Measurements from ENCODE around the gene UTS2B. TPM values are rescaled to one million over a fixed set of nuclear protein-coding genes. Genes with fewer than 3 reads are reported as not detected.
A peak's percentile ranks its signal among the peaks of the same experiment; 100 is the strongest.

Gene UTS2B
- total RNA-seq, 1 experiment from 2014 or later, result 0.52 TPM

- Histone ChIP-seq H3K9me3 (no peaks in the 10 kb centered on the region), H3K27me3 (replicated peaks; ENCODE audit: control insufficient read depth, insufficient read depth, low read length) (no peaks in the 10 kb centered on the region), H3K4me1 (peaks cover 9% of the 10 kb centered on the region), H3K4me3 (ENCODE audit: low read depth, low read length) (no peak overlapping the region), H3K36me3 (ENCODE audit: control insufficient read depth, insufficient read depth, low read length) (no peaks in the 10 kb centered on the region)
- intact Hi-C loops (cut with micrococcal nuclease; ENCODE audit: unreplicated experiment), result no loop called here
- Mint-ChIP-seq H3K27me3 (ENCODE audit: insufficient read depth, unreplicated experiment) (no peaks in the 10 kb centered on the region), H3K4me3 (ENCODE audit: unreplicated experiment) (no peak overlapping the region), H3K9me3 (ENCODE audit: unreplicated experiment) (no peaks in the 10 kb centered on the region), H3K36me3 (ENCODE audit: insufficient read depth, unreplicated experiment) (no peaks in the 10 kb centered on the region), H3K27ac (ENCODE audit: unreplicated experiment) (no peak overlapping the region), H3K4me1 (ENCODE audit: low read depth, unreplicated experiment) (peaks cover 6% of the 10 kb centered on the region)
- POLR2A ChIA-PET, result interaction anchor here (1.5 kb wide), 1 partner anchor 14 kb away, joined by 9 read pairs; the partner anchor contains the start of gene CCDC50
- TF ChIP-seq, protein P1, sequence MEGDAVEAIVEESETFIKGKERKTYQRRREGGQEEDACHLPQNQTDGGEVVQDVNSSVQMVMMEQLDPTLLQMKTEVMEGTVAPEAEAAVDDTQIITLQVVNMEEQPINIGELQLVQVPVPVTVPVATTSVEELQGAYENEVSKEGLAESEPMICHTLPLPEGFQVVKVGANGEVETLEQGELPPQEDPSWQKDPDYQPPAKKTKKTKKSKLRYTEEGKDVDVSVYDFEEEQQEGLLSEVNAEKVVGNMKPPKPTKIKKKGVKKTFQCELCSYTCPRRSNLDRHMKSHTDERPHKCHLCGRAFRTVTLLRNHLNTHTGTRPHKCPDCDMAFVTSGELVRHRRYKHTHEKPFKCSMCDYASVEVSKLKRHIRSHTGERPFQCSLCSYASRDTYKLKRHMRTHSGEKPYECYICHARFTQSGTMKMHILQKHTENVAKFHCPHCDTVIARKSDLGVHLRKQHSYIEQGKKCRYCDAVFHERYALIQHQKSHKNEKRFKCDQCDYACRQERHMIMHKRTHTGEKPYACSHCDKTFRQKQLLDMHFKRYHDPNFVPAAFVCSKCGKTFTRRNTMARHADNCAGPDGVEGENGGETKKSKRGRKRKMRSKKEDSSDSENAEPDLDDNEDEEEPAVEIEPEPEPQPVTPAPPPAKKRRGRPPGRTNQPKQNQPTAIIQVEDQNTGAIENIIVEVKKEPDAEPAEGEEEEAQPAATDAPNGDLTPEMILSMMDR (IDR thresholded peaks at IDR 0.05; ENCODE audit: insufficient read depth in 1 of 2, low read depth in 1 of 2, low read length in 1 of 2, severe bottlenecking in 1 of 2, unreplicated experiment in 1 of 2), result no peak
- CTCF ChIA-PET, result no interaction called here
- no TSS peak for BruUV-seq (replicated peaks)
- DNase-seq, result no peak
These were observed 16.1 kb downstream of the UTS2B start for GRCh38 chr3:191314109-191314728.

- H3K27ac Mint-ChIP-seq (ENCODE audit: unreplicated experiment), result peak overlapping the region; percentile 26
- no peaks in the 10 kb centered on the region for H3K36me3 Mint-ChIP-seq (ENCODE audit: insufficient read depth, unreplicated experiment)
- no peaks in the 10 kb centered on the region for H3K9me3 Mint-ChIP-seq (ENCODE audit: unreplicated experiment)
- H3K27me3 Mint-ChIP-seq (ENCODE audit: insufficient read depth, unreplicated experiment), result no peaks in the 10 kb centered on the region
- H3K4me1 Mint-ChIP-seq (ENCODE audit: low read depth, unreplicated experiment), result peaks cover 6% of the 10 kb centered on the region
- Histone ChIP-seq H3K4me3 (ENCODE audit: low read depth, low read length) (no peak overlapping the region), H3K9me3 (no peaks in the 10 kb centered on the region), H3K27me3 (replicated peaks; ENCODE audit: control insufficient read depth, insufficient read depth, low read length) (no peaks in the 10 kb centered on the region), H3K4me1 (peaks cover 9% of the 10 kb centered on the region), H3K36me3 (ENCODE audit: control insufficient read depth, insufficient read depth, low read length) (no peaks in the 10 kb centered on the region)
- peak in 1 of 2 experiments; percentile 46 for DNase-seq
- CTCF ChIA-PET, result interaction anchor here (0.6 kb wide), 1 partner anchor 24 kb away, joined by 5 read pairs; no protein-coding TSS in a partner anchor
- intact Hi-C loops (cut with micrococcal nuclease; ENCODE audit: unreplicated experiment), result loop anchor here (1.0 kb wide), 2 partner anchors 8 to 11 kb away; no protein-coding TSS in a partner anchor
- TF ChIP-seq, protein P1 (IDR thresholded peaks at IDR 0.05; ENCODE audit: insufficient read depth in 1 of 2, low read depth in 1 of 2, low read length in 1 of 2, severe bottlenecking in 1 of 2, unreplicated experiment in 1 of 2), result no peak
- POLR2A ChIA-PET, result interaction anchor here (1.5 kb wide), 1 partner anchor 15 kb away, joined by 9 read pairs; the partner anchor contains the start of gene CCDC50
- BruUV-seq (replicated peaks), result no TSS peak
- H3K4me3 Mint-ChIP-seq (ENCODE audit: unreplicated experiment), result no peak overlapping the region
These were observed 17.0 kb downstream of the UTS2B start for GRCh38 chr3:191313296-191313695.

- H3K27me3 Mint-ChIP-seq (ENCODE audit: insufficient read depth, unreplicated experiment), result no peaks in the 10 kb centered on the region
- Histone ChIP-seq H3K4me1 (peaks cover 3% of the 10 kb centered on the region; the same call in 1 of the 2 replicates), H3K9me3 (no peaks in the 10 kb centered on the region), H3K27me3 (replicated peaks; ENCODE audit: control insufficient read depth, insufficient read depth, low read length) (no peaks in the 10 kb centered on the region), H3K4me3 (ENCODE audit: low read depth, low read length) (no peak overlapping the region), H3K36me3 (ENCODE audit: control insufficient read depth, insufficient read depth, low read length) (no peaks in the 10 kb centered on the region)
- ChIA-PET CTCF (no interaction called here), POLR2A (no interaction called here)
- intact Hi-C loops (cut with micrococcal nuclease; ENCODE audit: unreplicated experiment), result no loop called here
- peaks cover 12% of the 10 kb centered on the region for H3K4me1 Mint-ChIP-seq (ENCODE audit: low read depth, unreplicated experiment)
- no peak overlapping the region for H3K27ac Mint-ChIP-seq (ENCODE audit: unreplicated experiment)
- no peak for DNase-seq
- no peak overlapping the region for H3K4me3 Mint-ChIP-seq (ENCODE audit: unreplicated experiment)
- BruUV-seq (replicated peaks), result no TSS peak
- TF ChIP-seq, protein P1 (IDR thresholded peaks at IDR 0.05; ENCODE audit: insufficient read depth in 1 of 2, low read depth in 1 of 2, low read length in 1 of 2, severe bottlenecking in 1 of 2, unreplicated experiment in 1 of 2), result no peak
- H3K9me3 Mint-ChIP-seq (ENCODE audit: unreplicated experiment), result no peaks in the 10 kb centered on the region
- H3K36me3 Mint-ChIP-seq (ENCODE audit: insufficient read depth, unreplicated experiment), result no peaks in the 10 kb centered on the region
These were observed 23.0 kb downstream of the UTS2B start for GRCh38 chr3:191307341-191307740.

Measured in Caco-2 (cell line).